Hepatocyte (in vitro differentiated cells): ENCODE data around the gene EGR2. TPM values are rescaled to one million over a fixed set of nuclear protein-coding genes. Genes with fewer than 3 reads are reported as not detected.

Source experiments
- DNase-seq: peaks from one replicate; pipeline ENCODE4 v3.0.0-alpha.2; 2016; ENCODE audit warnings: low spot score
- H2AFZ ChIP-seq: fragments of 200-600 bp; sonication (generic); 2 replicates; pipeline ENCODE4 v1.6.0; 2016; ENCODE audit warnings: antibody characterized with exemption, mild to moderate bottlenecking
- H3K27ac ChIP-seq: fragments of 200-600 bp; sonication (generic); 2 replicates; pipeline ENCODE4 v1.5.1; 2016; ENCODE audit warnings: mild to moderate bottlenecking
- H3K27me3 ChIP-seq: fragments of 200-600 bp; sonication (generic); 2 replicates; pipeline ENCODE4 v1.6.1; 2016
- H3K36me3 ChIP-seq: fragments of 200-600 bp; sonication (generic); replicated peaks from 2 replicates; pipeline ENCODE4 v1.5.1; 2016; ENCODE audit warnings: low read depth; ENCODE audit not compliant: insufficient read depth
- H3K4me1 ChIP-seq: fragments of 200-600 bp; sonication (generic); 2 replicates; pipeline ENCODE4 v1.5.1; 2016; ENCODE audit warnings: mild to moderate bottlenecking, moderate library complexity; ENCODE audit not compliant: insufficient read depth
- H3K4me2 ChIP-seq: fragments of 200-600 bp; sonication (generic); 2 replicates; pipeline ENCODE4 v1.6.0; 2016
- H3K4me3 ChIP-seq: fragments of 200-600 bp; sonication (generic); 2 replicates; pipeline ENCODE4 v1.5.1; 2016; ENCODE audit warnings: mild to moderate bottlenecking
- H3K79me2 ChIP-seq: fragments of 200-600 bp; sonication (generic); 2 replicates; pipeline ENCODE4 v1.6.0; 2017; ENCODE audit warnings: mild to moderate bottlenecking
- H3K9me2 ChIP-seq: fragments of 200-600 bp; sonication (generic); replicated peaks from 2 replicates; pipeline ENCODE4 v1.6.0; 2017; ENCODE audit warnings: mild to moderate bottlenecking; ENCODE audit not compliant: insufficient read depth
- H3K9me3 ChIP-seq: fragments of 200-600 bp; sonication (generic); 2 replicates; pipeline ENCODE4 v1.5.1; 2016; ENCODE audit warnings: low read depth, mild to moderate bottlenecking
- H4K20me1 ChIP-seq: fragments of 200-600 bp; sonication (generic); 2 replicates; pipeline ENCODE4 v1.6.0; 2016; ENCODE audit warnings: mild to moderate bottlenecking; ENCODE audit not compliant: insufficient read depth, poor library complexity, severe bottlenecking
- EZH2 ChIP-seq: fragments of 200-600 bp; sonication (generic); IDR thresholded peaks from 2 replicates; pipeline ENCODE4 v1.6.1; 2016; ENCODE audit warnings: antibody characterized with exemption, mild to moderate bottlenecking, borderline replicate concordance
- EZH2phosphoT487 ChIP-seq: fragments of 200-600 bp; sonication (generic); IDR thresholded peaks from one replicate; pipeline ENCODE4 v1.6.1; 2018; ENCODE audit warnings: antibody characterized with exemption, mild to moderate bottlenecking, low read depth, moderate library complexity; ENCODE audit not compliant: unreplicated experiment, severe bottlenecking
- WGBS: methylation state at CpG from one replicate; pipeline ENCODE4 v1.1.6; 2016; ENCODE audit warnings: low lambda C conversion rate; ENCODE audit errors: missing lambda C conversion rate; 5-methylcytosine and 5-hydroxymethylcytosine counted together
- polyA plus RNA-seq: library from polyadenylated mRNA; unstranded; fragments of >200 nt; fragmentation: Nextera tagmentation; extraction: Ambion mirVana; gene quantifications from 2 replicates; pipeline ENCODE4 v1.2.1, GENCODE V29; 2016
- total RNA-seq: library from RNA; depleted of rRNA; stranded (reverse); fragments of >200 nt; gene quantifications from 2 replicates; pipeline ENCODE4 v1.2.3, GENCODE V29; 2014
- TF ChIP-seq, protein P1 (sequence below): fragments of 200-600 bp; sonication (generic); IDR thresholded peaks from 2 replicates; pipeline ENCODE4 v1.5.1; 2016; ENCODE audit warnings: antibody characterized with exemption, mild to moderate bottlenecking; ENCODE audit not compliant: poor library complexity

EGR2 gene
- total and polyA plus RNA-seq, 2 experiments from 2014 or later, result 10.4 to 11.5 TPM

DNA sequence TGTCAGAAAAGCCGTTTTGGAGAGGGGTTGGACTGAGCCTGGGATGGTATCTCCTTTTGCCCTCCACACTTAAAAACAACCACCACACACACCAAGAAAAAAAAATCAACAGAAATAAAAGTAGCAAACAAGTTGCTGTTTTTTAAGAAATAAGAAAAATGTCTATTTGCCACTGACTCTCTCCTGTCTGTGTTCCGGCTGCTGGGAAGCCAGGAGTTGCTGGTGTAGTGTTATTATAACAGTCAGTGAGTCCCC lies 163 bp downstream of the EGR2 start:
- Histone ChIP-seq H3K4me2 (peak overlapping the region; percentile 84), H4K20me1 (no peaks in the 10 kb centered on the region), H3K4me3 (peak overlapping the region; percentile 60), H2AFZ (peak overlapping the region; percentile 34), H3K27ac (no peak overlapping the region), H3K9me3 (no peaks in the 10 kb centered on the region), H3K4me1 (peaks cover 28% of the 10 kb centered on the region), H3K36me3 (no peaks in the 10 kb centered on the region), H3K9me2 (no peaks in the 10 kb centered on the region), H3K27me3 (peaks cover 65% of the 10 kb centered on the region), H3K79me2 (no peaks in the 10 kb centered on the region)
- TF ChIP-seq EZH2phosphoT487 (no peak), EZH2 (no peak)
- TF ChIP-seq, protein P1, sequence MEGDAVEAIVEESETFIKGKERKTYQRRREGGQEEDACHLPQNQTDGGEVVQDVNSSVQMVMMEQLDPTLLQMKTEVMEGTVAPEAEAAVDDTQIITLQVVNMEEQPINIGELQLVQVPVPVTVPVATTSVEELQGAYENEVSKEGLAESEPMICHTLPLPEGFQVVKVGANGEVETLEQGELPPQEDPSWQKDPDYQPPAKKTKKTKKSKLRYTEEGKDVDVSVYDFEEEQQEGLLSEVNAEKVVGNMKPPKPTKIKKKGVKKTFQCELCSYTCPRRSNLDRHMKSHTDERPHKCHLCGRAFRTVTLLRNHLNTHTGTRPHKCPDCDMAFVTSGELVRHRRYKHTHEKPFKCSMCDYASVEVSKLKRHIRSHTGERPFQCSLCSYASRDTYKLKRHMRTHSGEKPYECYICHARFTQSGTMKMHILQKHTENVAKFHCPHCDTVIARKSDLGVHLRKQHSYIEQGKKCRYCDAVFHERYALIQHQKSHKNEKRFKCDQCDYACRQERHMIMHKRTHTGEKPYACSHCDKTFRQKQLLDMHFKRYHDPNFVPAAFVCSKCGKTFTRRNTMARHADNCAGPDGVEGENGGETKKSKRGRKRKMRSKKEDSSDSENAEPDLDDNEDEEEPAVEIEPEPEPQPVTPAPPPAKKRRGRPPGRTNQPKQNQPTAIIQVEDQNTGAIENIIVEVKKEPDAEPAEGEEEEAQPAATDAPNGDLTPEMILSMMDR, result no peak
- 6% methylated on average over 2 of the region's 2 CpGs for WGBS
- no peak for DNase-seq

DNA sequence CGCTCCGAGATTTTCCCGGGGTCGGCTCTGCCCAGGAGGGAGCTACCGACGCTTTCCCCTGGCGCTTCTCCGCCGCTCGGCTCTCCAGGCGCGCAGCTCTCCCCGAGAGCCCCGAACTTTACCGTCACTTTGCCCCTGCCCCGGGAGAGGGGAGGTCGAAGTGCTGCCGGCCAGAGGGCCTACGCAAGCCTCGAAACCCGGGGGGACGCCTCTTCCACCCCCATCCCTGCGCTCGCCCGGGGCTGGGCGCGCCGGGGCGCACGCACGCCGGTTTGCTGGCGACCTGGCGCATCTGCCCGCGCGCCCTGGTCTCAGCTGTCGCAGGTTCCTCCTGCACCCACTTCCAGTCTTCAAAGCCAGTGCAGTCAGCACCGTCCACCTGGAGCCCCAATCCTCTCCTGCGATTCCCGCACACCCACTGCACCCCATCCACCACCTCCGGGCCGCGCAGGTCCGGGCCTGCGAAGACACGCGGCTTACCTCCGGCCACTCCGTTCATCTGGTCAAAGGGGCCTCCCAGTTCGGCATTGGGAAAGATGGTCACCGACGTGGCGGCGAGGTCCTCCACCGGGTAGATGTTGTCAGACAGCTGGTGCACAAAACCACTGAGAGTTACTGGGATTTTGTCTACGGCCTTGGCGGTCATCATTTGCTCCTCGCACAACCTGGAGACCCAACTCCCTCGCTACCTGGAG lies 638 bp downstream of the EGR2 start:
- peak overlapping the region; percentile 60 for H3K4me3 ChIP-seq

DNA sequence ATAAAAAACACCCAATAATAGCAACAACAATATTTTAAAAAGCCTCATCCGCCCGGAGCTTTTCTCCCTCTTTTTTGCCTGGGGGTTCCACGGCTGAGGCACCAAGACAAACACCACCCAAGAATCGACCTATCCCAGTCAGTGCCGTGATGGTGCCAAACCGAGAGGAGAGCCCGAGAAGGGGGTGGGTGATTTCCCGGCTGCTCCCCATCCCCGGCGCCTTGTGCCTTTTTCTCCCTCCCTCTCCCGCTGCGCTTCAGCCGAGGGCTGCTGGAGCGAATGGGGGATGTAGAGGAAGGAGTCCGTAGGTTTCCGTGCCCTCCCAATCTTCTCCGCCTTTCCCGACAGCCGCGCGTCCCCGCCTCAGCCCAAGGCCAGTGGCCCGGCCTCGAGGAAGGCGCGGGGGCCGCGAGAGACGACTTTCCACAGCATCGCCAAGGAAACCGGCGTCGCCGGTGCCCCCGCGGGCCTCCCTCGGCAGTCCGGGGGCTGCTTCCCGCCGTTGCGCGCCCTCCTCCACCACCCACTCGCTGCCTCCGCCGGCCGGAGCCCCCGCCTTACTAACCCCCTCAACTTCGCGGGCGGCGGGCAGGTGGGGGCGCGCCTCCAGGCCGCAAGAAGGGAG lies 1.3 kb downstream of the EGR2 start:
- Histone ChIP-seq H3K27me3 (peaks cover 53% of the 10 kb centered on the region), H3K9me3 (no peaks in the 10 kb centered on the region), H3K4me1 (peaks cover 28% of the 10 kb centered on the region), H3K27ac (no peak overlapping the region), H3K9me2 (no peaks in the 10 kb centered on the region), H2AFZ (no peak overlapping the region), H3K79me2 (peaks cover 2% of the 10 kb centered on the region), H4K20me1 (no peaks in the 10 kb centered on the region), H3K36me3 (no peaks in the 10 kb centered on the region), H3K4me2 (peak overlapping the region; percentile 84), H3K4me3 (peak overlapping the region; percentile 60)
- TF ChIP-seq EZH2phosphoT487 (no peak), EZH2 (no peak)
- TF ChIP-seq, protein P1, result no peak
- peak; percentile 19 for DNase-seq
- 12% methylated on average over 21 of the region's 54 CpGs for WGBS

More for the DNA sequence above, 638 bp downstream of the EGR2 start:
- peak; percentile 90 for TF ChIP-seq EZH2
- TF ChIP-seq EZH2phosphoT487, result no peak
- H3K9me2 ChIP-seq, result no peaks in the 10 kb centered on the region
- H4K20me1 ChIP-seq, result no peaks in the 10 kb centered on the region
- peak overlapping the region; percentile 84 for H3K4me2 ChIP-seq
- H3K4me1 ChIP-seq, result peaks cover 28% of the 10 kb centered on the region
- peak overlapping the region; percentile 34 for H2AFZ ChIP-seq
- no peaks in the 10 kb centered on the region for H3K9me3 ChIP-seq
- H3K27ac ChIP-seq, result no peak overlapping the region
- DNase-seq, result peak; percentile 16
- peaks cover 60% of the 10 kb centered on the region for H3K27me3 ChIP-seq
- 3% methylated on average over 48 of the region's 60 CpGs for WGBS
- H3K36me3 ChIP-seq, result no peaks in the 10 kb centered on the region
- H3K79me2 ChIP-seq, result no peaks in the 10 kb centered on the region

DNA sequence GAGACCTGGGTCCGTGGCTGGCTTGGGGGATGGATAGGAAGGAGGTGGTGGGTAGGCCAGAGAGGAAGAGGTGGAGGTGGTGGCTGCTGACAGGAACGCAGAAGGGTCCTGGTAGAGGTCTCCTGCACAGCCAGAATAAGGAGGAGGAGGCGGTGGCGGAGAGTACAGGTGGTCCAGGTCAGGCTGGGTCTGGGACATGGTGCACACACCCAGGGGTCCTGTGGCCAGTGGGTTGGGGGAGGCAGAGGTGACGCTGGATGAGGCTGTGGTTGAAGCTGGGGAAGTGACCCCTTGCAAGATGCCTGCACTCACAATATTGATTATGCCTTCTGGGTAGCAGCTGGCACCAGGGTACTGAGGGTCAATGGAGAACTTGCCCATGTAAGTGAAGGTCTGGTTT lies 2.2 kb downstream of the EGR2 start:
- no peak for TF ChIP-seq EZH2phosphoT487
- WGBS, result 93% methylated on average over 5 of the region's 5 CpGs
- no peak overlapping the region for H3K27ac ChIP-seq
- H3K4me1 ChIP-seq, result peaks cover 24% of the 10 kb centered on the region
- H3K27me3 ChIP-seq, result peaks cover 44% of the 10 kb centered on the region
- no peak overlapping the region for H3K4me2 ChIP-seq
- no peak overlapping the region for H3K4me3 ChIP-seq
- no peaks in the 10 kb centered on the region for H3K9me2 ChIP-seq
- H2AFZ ChIP-seq, result no peak overlapping the region
- DNase-seq, result no peak
- H3K9me3 ChIP-seq, result no peaks in the 10 kb centered on the region
- peaks cover 9% of the 10 kb centered on the region for H3K79me2 ChIP-seq
- H3K36me3 ChIP-seq, result no peaks in the 10 kb centered on the region
- H4K20me1 ChIP-seq, result peaks cover 2% of the 10 kb centered on the region
